GM23338 (cell line): ENCODE results near the gene HMGCLL1. TPM values are rescaled to one million over a fixed set of nuclear protein-coding genes. Genes with fewer than 3 reads are reported as not detected.

Experiments
- ATAC-seq: fragments of 200-7000 bp; cut with Tn5 transposase; 3 replicates; pipeline ENCODE4 v1.9.1; 2020
- DNase-seq: peaks from one replicate; pipeline ENCODE4 v3.0.0-alpha.2; 2015; ENCODE audit warnings: low spot score
- H2AFZ ChIP-seq: fragments of 200-600 bp; sonication (generic); 2 replicates; pipeline ENCODE4 v1.8.0; 2016; ENCODE audit warnings: antibody characterized with exemption, mild to moderate bottlenecking, moderate library complexity
- H3F3A ChIP-seq: fragments of 200-600 bp; sonication (generic); replicated peaks from 2 replicates; pipeline ENCODE4 v1.8.0; 2017; ENCODE audit warnings: antibody characterized with exemption, mixed run types, low read depth
- H3K27ac ChIP-seq: fragments of 200-600 bp; sonication (generic); 2 replicates; pipeline ENCODE4 v1.6.1; 2016; ENCODE audit warnings: low read depth
- H3K27me3 ChIP-seq: fragments of 200-600 bp; sonication (generic); 2 replicates; pipeline ENCODE4 v1.8.0; 2016; ENCODE audit warnings: mild to moderate bottlenecking, mixed run types, moderate library complexity; ENCODE audit not compliant: insufficient read depth
- H3K36me3 ChIP-seq: fragments of 200-600 bp; sonication (generic); 2 replicates; pipeline ENCODE4 v1.8.0; 2016; ENCODE audit warnings: mild to moderate bottlenecking; ENCODE audit not compliant: insufficient read depth
- H3K4me1 ChIP-seq: fragments of 200-600 bp; sonication (generic); 2 replicates; pipeline ENCODE4 v1.8.0; 2016; ENCODE audit warnings: mild to moderate bottlenecking, moderate library complexity; ENCODE audit not compliant: insufficient read depth
- H3K4me2 ChIP-seq: fragments of 200-600 bp; sonication (generic); 2 replicates; pipeline ENCODE4 v1.7.1; 2017; ENCODE audit warnings: mixed run types
- H3K4me3 ChIP-seq: fragments of 200-600 bp; sonication (generic); 2 replicates; pipeline ENCODE4 v1.6.1; 2016; ENCODE audit warnings: mixed run types
- H3K79me2 ChIP-seq: fragments of 200-600 bp; sonication (generic); replicated peaks from 2 replicates; pipeline ENCODE4 v1.8.0; 2017; ENCODE audit warnings: mild to moderate bottlenecking; ENCODE audit not compliant: insufficient read depth
- H3K9me2 ChIP-seq: fragments of 200-600 bp; sonication (generic); 2 replicates; pipeline ENCODE4 v1.8.0; 2017; ENCODE audit not compliant: insufficient read depth
- H4K20me1 ChIP-seq: fragments of 200-600 bp; sonication (generic); replicated peaks from 2 replicates; pipeline ENCODE4 v1.8.0; 2017; ENCODE audit warnings: mild to moderate bottlenecking; ENCODE audit not compliant: insufficient read depth
- H3K27ac Mint-ChIP-seq: 2 replicates; pipeline ENCODE4 v1.8.0; 2020; ENCODE audit warnings: inconsistent platforms, mild to moderate bottlenecking, moderate library complexity, mixed read lengths
- H3K27me3 Mint-ChIP-seq: 3 replicates; pipeline ENCODE4 v1.8.0; 2022; ENCODE audit warnings: low read depth, mild to moderate bottlenecking, moderate library complexity, mixed read lengths, inconsistent platforms; ENCODE audit not compliant: insufficient read depth, poor library complexity
- H3K36me3 Mint-ChIP-seq: 3 replicates; pipeline ENCODE4 v1.8.0; 2021; ENCODE audit warnings: low read depth, mild to moderate bottlenecking, inconsistent platforms, moderate library complexity, mixed read lengths
- H3K4me1 Mint-ChIP-seq: 3 replicates; pipeline ENCODE4 v1.8.0; 2020; ENCODE audit warnings: mild to moderate bottlenecking, inconsistent platforms, mixed read lengths
- H3K4me3 Mint-ChIP-seq: 3 replicates; pipeline ENCODE4 v1.8.0; 2021; ENCODE audit warnings: moderate library complexity, mild to moderate bottlenecking, inconsistent platforms, mixed read lengths
- H3K9me3 Mint-ChIP-seq: 3 replicates; pipeline ENCODE4 v1.8.0; 2020; ENCODE audit warnings: moderate library complexity, mild to moderate bottlenecking, inconsistent platforms, mixed read lengths
- CREB1 ChIP-seq: fragments of 250-450 bp; sonication (Bioruptor Pico); IDR thresholded peaks from 2 replicates; pipeline ENCODE4 v1.5.0; 2020; ENCODE audit warnings: low read depth, mild to moderate bottlenecking, moderate library complexity
- CTCF ChIP-seq, 2 experiments: fragments of 200-600 bp in 1 of 2; sonication (generic) in 1 of 2; conservative IDR thresholded peaks; 2 replicates each; pipeline versions ENCODE4 v1.5.1 to v1.6.1; 2016 to 2017; ENCODE audit warnings: antibody characterized with exemption in 2 of 2, low read depth in 2 of 2, mild to moderate bottlenecking in 2 of 2, moderate library complexity in 1 of 2
- ETS1 ChIP-seq: IDR thresholded peaks from 2 replicates; pipeline ENCODE4 v1.6.1; 2016; ENCODE audit warnings: antibody characterized with exemption
- EZH2phosphoT487 ChIP-seq: fragments of 200-600 bp; sonication (generic); IDR thresholded peaks from one replicate; pipeline ENCODE4 v1.8.1; 2018; ENCODE audit warnings: antibody characterized with exemption; ENCODE audit not compliant: unreplicated experiment
- JUNB ChIP-seq: IDR thresholded peaks from one replicate; pipeline ENCODE4 v1.6.1; 2016; ENCODE audit warnings: antibody characterized with exemption; ENCODE audit not compliant: unreplicated experiment
- POLR2AphosphoS5 ChIP-seq: IDR thresholded peaks from 2 replicates; pipeline ENCODE4 v1.6.1; 2016; ENCODE audit warnings: antibody characterized with exemption, low read depth
- STAT1 ChIP-seq: IDR thresholded peaks from one replicate; pipeline ENCODE4 v1.6.1; 2016; ENCODE audit warnings: antibody characterized with exemption; ENCODE audit not compliant: unreplicated experiment
- ZNF331 ChIP-seq: fragments of 250-450 bp; sonication (Bioruptor Pico); IDR thresholded peaks from 2 replicates; pipeline ENCODE4 v1.5.0; 2020; ENCODE audit warnings: low read depth, mild to moderate bottlenecking, moderate library complexity
- polyA plus RNA-seq: library from polyadenylated mRNA; unstranded; fragments of >200 nt; fragmentation: Nextera tagmentation; extraction: Ambion mirVana; gene quantifications from 2 replicates; pipeline ENCODE4 v1.2.1, GENCODE V29; 2016
- total RNA-seq: library from RNA; depleted of rRNA; stranded (reverse); fragments of >200 nt; shearing (Covaris generic); gene quantifications from 2 replicates; pipeline ENCODE4 v1.2.3, GENCODE V29; 2014

The HMGCLL1 gene
- total and polyA plus RNA-seq, 2 experiments from 2014 or later, result 0.24 TPM; not detected in 1

GRCh38 chr6:55621244-55621643 lies 42.3 kb upstream of the HMGCLL1 start (continued):
- TF ChIP-seq POLR2AphosphoS5 (no peak), STAT1 (no peak), JUNB (no peak), ZNF331 (CRISPR knock-in tag) (no peak)

GRCh38 chr6:55617272-55617671 lies 38.3 kb upstream of the HMGCLL1 start:
- Histone ChIP-seq H2AFZ (no peak overlapping the region), H3K27ac (no peak overlapping the region), H3F3A (no peaks in the 10 kb centered on the region), H3K4me2 (no peak overlapping the region), H3K4me1 (no peaks in the 10 kb centered on the region), H4K20me1 (no peaks in the 10 kb centered on the region), H3K27me3 (no peaks in the 10 kb centered on the region), H3K36me3 (0 out of 2 replicates have a peak, but pooled peaks cover 2% of the 10 kb centered on the region), H3K9me2 (no peaks in the 10 kb centered on the region), H3K4me3 (no peak overlapping the region), H3K79me2 (no peaks in the 10 kb centered on the region)
- ATAC-seq (peak; percentile 87), DNase-seq (peak; percentile 72)
- H3K9me3 Mint-ChIP-seq, result peaks cover 9% of the 10 kb centered on the region; the same call in 2 of the 3 replicates
- TF ChIP-seq CREB1 (CRISPR knock-in tag) (no peak), CTCF (conservative IDR thresholded peaks at IDR 0.05; ENCODE audit: low read depth in 2 of 2) (peak; percentile 73 to 82), EZH2phosphoT487 (no peak)
- no peaks in the 10 kb centered on the region for H3K36me3 Mint-ChIP-seq
- no peak overlapping the region for H3K4me3 Mint-ChIP-seq
- peaks cover 3% of the 10 kb centered on the region; the same call in 1 of the 3 replicates for H3K4me1 Mint-ChIP-seq
- no peak overlapping the region for H3K27ac Mint-ChIP-seq
- no peaks in the 10 kb centered on the region for H3K27me3 Mint-ChIP-seq

- H2AFZ ChIP-seq, result no peak overlapping the region
- no peak overlapping the region for H3K27ac Mint-ChIP-seq
- no peaks in the 10 kb centered on the region for H3K36me3 Mint-ChIP-seq
- no peaks in the 10 kb centered on the region for H3F3A ChIP-seq
- no peaks in the 10 kb centered on the region for H3K36me3 ChIP-seq
- no peaks in the 10 kb centered on the region for H3K9me2 ChIP-seq
- H3K4me3 ChIP-seq, result no peak overlapping the region
- no peak overlapping the region for H3K27ac ChIP-seq
- no peaks in the 10 kb centered on the region for H3K4me1 ChIP-seq
- H3K27me3 ChIP-seq, result no peaks in the 10 kb centered on the region
- no peaks in the 10 kb centered on the region for H3K4me1 Mint-ChIP-seq
- no peak overlapping the region for H3K4me2 ChIP-seq
- no peaks in the 10 kb centered on the region for H3K27me3 Mint-ChIP-seq
- ATAC-seq (no peak), DNase-seq (no peak)
- H3K4me3 Mint-ChIP-seq, result no peak overlapping the region
- no peaks in the 10 kb centered on the region for H3K9me3 Mint-ChIP-seq
- no peaks in the 10 kb centered on the region for H3K79me2 ChIP-seq
- no peaks in the 10 kb centered on the region for H4K20me1 ChIP-seq
- TF ChIP-seq CREB1 (CRISPR knock-in tag) (no peak), EZH2phosphoT487 (no peak), ETS1 (no peak), ZNF331 (CRISPR knock-in tag) (no peak), CTCF (conservative IDR thresholded peaks at IDR 0.05; ENCODE audit: low read depth in 2 of 2) (no peak), POLR2AphosphoS5 (no peak)
These were observed 25.0 kb upstream of the HMGCLL1 start for GRCh38 chr6:55604021-55604420.
